ENCODE data around the gene AHCTF1.
"Not testable (repeated sequence)": the region's sequence is repeated elsewhere in the genome, so short reads cannot be mapped to it uniquely, and the experiment has no call there.

Gene AHCTF1

DNA sequence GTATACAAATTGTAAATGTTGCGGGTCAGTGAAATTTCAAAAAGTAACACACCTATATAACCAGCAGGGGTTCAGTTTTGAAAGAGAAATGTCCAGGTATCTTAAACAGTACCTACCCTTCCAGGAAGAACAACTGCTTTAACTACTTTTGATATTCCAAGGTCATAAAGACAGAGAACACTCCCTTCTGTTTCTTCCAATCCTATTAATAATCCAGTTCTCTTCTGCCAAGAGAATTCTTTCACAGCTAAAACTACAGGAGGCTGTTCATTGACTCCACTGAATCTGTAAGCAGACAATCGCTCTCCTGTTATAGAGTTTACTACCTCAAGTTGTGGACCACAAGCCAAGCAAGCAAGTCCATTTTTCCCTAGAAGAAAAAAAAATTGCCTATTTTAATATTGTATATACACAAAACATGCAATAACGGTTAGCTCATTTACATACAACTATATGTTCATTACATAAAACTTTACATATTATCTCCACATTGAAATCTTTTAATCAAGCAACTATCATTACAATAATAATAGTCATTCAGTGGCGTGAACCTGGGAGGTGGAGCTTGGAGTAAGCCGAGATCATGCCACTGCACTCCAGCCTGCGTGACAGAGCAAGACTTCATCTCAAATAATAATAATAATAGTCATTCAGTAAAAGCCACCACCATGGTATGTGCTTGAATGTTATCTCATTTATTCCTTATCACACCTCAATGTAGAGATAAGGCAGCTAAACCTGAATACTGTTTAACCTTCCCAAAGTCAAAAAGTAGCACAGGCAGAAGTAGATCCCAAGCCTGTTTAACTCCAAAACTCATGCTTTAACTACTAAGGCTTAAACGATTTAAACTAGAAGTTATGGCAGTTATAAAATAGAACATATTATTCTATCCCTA is 15.5 kb downstream of the AHCTF1 start:
- DNase-seq (ENCODE audit: low read depth): not testable (repeated sequence)

DNA sequence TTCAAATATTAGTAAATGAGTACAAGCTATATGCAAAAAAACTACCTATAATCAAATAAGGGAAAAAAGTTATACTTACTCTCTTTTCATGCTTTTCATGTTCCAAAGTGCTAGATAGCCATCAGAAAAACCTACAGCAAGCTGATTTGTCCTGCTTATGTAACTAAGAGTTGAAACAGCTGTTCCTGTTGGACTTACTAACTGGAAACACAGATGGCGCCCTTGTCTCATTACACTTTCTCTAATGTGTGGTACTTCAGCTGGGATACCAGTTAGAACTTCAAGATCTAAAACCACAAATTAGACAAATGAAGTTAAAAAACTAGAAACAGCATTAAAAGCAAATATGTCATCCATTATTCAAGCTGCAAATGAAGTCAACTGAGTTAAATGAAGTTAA is 24.3 kb downstream of the AHCTF1 start:
- DNase-seq (ENCODE audit: low read depth): peak; percentile 64

DNA sequence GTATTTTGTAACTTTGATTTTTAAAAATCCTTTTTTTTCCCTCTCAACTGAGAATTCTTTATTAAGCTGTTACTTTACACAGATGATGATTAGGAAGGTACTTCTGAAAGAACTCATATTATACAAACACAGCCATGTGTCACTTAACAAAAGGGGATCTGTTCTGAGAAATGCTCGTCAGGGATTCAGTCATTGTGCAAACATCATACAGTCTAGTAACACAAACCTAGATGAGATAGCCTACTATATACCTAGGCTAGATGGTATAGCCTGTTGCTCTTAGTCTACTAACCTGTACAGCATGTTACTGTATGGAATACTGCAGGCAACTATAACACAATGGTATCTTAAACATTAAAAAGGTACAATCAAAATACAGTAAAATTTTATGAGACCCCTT is 24.9 kb downstream of the AHCTF1 start:
- no peak for DNase-seq (ENCODE audit: low read depth)

DNA sequence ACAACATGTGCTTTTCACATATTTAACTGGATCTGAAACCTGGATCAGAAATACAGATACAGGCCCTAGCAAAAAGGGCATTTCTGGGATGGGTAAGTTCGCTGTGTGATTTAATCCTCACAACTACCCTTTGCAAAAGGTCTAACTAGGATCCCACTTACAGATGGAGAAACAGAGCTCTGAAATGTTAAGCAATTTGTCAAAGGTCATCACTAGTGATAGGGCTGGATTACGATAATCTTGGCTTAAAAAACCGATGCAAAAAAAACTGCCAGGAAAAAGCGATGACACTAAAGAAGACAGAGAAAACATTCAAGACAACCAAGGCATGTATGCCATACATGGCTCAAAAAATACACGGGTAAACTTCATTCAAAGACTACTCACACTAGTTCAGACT is 29.9 kb downstream of the AHCTF1 start:
- DNase-seq (ENCODE audit: low read depth): no peak

DNA sequence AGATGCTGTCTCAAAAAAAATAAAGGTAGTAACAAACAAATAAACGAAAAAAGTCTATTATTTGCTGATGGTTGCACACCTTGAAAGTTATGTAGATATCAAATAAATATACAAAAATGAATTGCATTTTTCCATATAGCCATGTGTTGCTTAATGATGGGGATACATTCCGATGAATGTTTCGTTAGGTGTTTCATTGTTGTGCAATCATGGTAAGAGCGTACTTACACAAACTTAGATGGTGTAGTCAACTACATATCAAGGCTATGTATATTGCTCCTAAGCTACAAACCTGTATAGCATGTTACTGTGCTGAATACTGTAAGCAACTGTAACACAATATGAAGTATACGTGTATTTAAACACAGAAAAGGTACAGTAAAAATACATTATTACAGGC is 34.4 kb downstream of the AHCTF1 start:
- no peak for DNase-seq (ENCODE audit: low read depth)

DNA sequence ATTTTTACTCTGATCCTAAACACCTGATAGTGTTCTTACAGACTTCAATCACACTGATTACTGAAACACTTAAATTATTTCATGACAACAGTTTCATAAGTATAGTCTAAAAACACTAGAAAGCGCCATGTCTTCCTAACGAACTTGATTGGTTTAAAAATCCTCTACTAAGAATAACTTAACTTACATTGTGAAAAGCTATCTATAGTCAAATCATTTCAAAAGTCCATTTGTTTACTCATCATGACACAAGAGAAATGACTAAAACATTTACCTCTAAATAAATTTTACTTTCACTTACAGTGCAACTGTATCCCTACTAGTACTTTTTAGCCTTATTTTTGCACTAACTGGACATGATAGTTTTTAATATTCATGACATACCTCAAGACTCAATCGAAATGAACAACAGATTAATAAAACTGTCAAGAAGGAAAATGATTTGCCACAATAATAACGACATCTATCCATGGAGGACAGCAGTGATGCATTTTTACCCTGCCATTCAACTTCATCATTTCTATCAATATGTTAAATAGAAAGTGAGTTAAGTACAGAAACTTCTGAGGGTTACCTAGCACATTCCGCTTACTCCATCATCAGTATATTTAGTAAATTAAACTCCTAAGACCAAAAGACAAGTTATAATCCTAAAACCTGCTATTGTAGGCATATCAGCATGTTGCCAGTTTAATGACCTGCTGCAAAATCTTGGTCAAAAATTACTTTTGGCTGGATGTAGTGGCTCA is 38.4 kb downstream of the AHCTF1 start:
- no peak for DNase-seq (ENCODE audit: low read depth)

DNA sequence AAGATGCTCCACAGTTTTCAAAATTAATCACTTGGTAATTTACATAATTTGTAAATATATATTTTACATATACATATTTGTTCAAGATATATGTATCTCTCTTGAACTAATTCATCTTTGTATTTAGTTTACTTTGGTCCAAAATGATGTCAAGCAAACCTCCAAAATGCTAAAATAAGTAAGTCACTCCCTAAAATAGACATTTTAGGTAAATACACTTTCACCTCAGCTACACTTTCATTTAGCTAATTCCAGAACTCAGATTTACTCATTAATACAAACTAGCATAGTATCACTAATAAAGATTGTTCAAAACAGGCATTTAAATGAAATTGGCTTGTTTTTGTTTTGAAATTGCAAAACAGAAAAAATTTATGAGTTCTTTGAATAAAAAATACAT is 40.6 kb downstream of the AHCTF1 start:
- DNase-seq (ENCODE audit: low read depth): no peak

DNA sequence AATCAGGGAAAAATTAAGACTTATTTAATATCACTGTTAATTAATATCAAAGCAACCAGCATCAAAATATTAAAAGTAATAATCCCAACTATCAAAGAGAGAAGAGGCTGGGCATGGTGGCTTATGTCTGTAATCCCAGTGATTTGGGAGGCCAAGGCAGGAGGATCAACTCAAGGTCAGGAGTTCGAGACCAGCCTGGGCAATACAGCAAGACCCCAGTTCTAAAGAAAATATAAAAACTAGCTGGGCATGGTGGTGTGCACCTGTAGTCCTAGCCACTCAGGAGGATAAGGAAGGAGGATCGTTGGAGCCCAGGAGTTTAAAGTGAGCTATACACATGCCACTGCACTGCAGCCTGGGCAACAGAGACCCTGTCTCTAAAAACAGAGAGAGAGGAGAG is 43.2 kb downstream of the AHCTF1 start:
- no peak for DNase-seq (ENCODE audit: low read depth)

DNA sequence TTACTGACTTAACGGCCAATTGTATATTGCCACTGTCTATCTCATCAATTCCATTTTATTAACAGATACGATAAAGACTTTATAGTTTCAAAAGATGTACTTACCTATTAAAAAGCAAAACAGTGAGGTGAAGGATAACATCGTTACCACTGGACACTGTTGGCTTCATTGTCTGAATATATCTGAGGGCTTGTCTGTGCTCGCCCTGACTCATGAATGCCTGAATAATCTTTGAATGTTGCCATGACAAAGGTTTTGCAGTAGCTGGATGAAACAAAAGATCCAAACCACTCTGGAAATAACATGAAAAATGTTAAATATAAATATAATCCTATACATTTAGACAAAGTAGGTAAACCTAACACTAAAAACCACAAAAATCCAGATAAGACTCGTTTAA is 46.4 kb downstream of the AHCTF1 start:
- not testable (repeated sequence) for DNase-seq (ENCODE audit: low read depth)

DNA sequence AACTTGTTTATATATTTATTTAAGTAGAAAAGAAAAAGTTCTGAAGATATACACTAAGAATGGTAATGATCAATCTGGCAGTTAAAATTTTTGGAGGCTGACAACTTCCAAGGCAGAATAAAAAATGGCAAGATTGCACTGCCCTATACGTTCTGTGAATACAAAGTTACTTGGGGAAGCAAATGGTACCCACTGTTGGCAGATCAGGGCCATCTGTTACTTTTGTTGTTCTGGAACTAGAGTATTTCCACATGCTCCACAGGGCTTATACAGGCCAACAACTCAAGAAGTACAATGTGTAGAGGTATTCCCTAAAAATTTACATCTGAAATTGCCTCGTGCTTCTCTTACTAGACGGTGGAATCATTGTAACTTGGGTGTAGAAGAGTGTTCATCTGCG is 53.2 kb downstream of the AHCTF1 start:
- DNase-seq (ENCODE audit: low read depth): no peak

DNA sequence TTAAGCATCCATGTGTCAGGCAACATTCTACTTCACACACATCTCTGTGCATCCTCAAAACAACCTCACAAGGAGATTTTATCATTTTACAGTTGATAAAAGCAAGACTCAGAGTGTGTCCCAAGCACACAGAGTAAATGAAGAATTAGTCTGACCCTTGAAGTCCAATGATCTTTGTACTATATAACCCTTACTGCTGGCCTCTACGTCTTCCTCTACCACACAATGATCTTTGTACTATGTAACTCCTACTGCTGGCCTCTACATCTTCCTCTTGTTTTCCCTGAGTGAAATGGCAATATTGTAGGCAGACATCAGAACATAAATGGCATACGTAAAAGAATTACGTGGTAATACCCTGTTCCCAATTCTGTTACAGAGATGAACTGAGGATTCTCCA is 55.3 kb downstream of the AHCTF1 start:
- no peak for DNase-seq (ENCODE audit: low read depth)

DNA sequence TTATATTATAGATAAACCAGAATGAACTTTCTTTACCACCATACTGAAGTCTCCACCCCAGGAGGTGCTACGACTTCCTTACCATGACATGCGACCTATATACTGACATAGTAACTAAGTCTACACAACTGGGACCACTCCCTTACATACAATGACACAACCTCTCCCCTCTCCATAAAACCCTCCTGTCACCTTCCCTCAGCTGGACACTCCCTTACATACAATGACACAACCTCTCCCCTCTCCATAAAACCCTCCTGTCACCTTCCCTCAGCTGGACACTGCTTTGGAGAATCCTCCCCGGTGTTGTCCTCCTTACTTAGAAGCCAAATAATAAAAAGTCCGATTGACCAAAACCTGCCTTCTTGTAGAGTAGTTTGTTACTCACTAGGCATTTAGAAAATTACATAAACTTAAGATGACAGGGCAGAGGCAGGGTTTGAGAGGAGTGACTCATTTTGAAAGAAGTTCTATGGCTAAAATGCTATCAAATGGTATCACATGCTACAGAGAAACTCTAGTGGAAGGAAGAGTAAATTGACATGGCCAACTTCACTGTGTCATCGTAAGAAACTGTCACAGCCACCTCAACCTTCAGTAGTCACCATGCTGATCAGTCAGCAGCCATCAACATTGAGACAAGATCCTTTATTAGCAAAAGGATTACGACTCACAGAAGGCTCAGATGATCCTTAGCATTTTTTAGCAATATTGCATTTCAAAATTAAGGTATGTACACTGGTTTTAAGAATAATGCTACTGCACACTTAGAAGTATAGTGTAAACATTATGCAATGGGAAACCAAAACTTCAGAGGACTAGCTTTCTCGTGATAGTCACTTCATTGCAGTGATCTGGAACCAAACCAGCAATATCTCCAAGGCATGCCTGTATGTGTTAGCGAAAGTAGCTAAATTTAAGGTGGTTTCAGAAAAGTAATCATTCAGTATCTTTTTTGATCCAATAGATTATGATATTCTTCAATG is 56.4 kb downstream of the AHCTF1 start:
- DNase-seq (ENCODE audit: low read depth): peak; percentile 36

DNA sequence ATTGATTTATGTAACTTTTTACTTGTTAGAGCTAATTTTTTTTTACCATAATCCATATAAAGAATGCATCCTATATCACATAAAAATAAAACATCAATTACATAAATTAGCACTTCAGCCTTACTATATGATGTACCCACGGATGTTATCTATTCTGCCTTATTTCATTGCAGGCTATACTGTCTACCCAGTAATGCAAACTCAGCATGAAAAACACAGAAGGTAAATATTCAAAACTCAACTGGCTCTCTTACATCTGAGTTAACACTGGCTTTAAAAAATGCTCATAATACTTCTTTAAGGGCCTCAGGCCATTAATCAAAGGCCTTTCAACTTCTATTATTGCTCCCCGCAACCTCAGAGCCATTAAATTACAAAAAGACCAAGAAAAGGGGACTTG is 65.8 kb downstream of the AHCTF1 start:
- no peak for DNase-seq (ENCODE audit: low read depth)

DNA sequence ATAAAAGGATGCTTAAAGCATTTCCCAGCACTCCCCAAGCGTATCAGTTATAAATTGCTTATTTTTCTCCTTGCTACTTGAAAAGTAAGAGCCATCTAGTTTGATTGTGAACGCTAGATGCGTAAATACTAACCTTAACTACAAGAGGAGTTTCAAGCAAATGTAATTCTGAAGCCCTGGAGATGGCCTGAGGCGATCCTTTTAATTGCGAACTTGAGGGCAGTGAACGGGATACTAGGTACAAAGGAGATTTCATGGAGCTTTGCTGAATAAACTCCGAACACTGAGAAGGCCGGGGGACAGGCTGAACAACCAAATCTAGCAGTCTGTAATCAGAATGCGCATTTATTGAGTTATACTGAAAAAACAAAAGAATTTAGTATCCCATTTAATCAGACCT is 68.0 kb downstream of the AHCTF1 start:
- not testable (repeated sequence) for DNase-seq (ENCODE audit: low read depth)

DNA sequence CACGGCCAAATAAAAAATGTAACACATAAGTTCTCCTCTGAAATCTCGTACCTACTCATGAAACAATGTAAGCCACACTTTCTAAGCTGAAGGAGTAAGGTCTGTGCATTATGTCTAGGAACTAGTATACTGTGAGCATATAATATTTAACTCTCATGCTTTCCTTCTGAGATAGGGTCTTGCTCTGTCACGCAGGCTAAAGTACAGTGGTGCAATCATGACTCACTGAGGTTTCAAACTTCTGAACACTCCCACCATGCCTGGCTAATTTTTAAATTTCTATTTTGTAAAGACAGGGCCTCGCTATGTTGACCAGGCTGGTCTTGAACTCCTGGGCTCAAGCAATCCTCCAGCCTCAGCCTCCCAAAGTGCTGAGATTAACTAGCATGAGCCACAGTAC is 71.3 kb downstream of the AHCTF1 start:
- DNase-seq (ENCODE audit: low read depth): no peak

DNA sequence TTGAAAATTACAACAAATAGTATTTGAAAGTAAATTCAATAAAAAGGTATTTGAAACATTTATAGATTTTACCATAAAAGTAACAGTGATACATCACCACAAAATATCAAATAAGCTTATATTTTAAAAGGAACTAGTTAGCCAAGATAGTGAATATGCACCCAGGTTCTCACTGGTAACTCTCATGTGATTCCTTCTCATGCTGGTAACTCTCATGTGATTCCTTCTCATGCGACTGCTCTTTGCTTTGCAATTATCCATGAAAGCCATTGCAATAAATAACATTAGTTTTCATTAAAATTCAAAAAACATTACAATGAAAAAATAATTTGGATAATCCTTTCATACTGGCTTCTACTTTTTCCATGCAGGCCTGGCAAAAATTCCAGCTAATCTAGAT is 75.4 kb downstream of the AHCTF1 start:
- DNase-seq (ENCODE audit: low read depth): no peak

DNA sequence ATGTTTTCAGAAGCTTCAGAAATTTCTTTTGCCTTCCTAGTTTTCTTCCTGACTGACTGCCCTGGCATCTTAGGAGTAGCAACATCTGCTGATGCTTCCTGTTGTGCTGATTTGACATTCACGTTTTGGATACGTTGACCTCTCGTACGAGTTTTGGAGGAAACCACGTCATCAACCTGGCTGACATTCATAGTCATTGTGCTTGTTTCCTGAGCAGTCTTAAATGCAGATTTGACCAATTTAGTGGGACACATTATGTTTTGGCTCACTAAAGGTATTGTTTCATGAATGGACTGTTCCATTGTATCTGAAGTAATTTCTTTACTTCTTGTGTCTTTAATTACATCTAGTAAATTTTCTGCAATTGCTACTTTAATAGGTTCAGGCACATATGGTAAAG is 81.1 kb downstream of the AHCTF1 start:
- not testable (repeated sequence) for DNase-seq (ENCODE audit: low read depth)

DNA sequence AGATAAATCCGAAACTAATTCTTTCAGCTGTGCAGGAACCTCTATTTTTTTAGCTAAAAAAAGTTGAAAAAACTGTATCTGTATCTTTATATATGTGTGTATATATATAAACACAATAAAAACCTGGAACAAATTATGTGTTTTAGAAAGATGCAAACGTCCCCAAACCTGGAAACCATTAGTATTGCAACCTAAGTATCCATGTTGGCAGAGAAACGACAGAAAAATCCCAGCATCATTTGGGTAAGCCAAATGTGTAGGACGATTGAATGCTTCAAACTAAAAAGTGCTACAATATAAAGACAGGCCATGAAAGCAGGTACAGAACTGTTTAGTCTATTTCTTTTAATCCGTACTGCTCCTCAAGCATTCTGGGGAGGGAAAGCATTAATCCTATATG is 87.9 kb downstream of the AHCTF1 start:
- DNase-seq (ENCODE audit: low read depth): peak; percentile 25

DNA sequence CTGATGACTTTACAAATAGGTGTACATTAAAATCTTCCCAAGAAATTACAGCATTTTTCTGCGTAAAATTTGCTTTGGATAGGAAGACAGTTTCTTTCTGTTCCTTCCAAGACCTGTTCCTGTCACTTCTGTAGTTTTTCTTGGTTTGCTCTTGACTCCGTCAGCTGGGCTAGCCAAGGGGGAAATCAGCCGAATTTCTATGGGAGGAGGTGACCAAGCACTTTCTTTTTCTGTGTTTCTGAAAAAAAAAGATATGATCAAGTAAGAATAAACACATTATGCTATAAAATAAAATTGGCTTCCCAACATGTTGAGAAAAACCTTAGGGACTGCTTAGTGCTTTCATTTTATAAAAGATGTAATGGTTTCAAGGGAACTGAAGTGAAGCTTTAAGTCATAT is 91.0 kb downstream of the AHCTF1 start:
- DNase-seq (ENCODE audit: low read depth): not testable (repeated sequence)

DNA sequence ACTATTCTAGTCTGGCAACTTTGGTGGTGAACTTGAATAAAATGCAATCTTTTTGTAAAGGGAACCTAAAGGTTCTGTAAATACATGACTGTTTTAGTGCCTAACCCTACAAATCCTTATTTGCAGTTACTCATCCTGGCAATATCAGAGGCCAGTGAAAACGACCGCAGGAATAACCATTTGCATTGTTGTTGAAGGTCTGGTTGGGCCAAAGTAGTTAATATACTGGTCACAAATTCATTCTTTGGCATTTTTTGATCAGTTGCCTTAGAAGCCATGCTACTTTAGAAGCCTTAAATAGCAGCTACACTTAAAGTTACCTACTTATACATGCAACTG is 93.7 kb downstream of the AHCTF1 start:
- no peak for DNase-seq (ENCODE audit: low read depth)

DNA sequence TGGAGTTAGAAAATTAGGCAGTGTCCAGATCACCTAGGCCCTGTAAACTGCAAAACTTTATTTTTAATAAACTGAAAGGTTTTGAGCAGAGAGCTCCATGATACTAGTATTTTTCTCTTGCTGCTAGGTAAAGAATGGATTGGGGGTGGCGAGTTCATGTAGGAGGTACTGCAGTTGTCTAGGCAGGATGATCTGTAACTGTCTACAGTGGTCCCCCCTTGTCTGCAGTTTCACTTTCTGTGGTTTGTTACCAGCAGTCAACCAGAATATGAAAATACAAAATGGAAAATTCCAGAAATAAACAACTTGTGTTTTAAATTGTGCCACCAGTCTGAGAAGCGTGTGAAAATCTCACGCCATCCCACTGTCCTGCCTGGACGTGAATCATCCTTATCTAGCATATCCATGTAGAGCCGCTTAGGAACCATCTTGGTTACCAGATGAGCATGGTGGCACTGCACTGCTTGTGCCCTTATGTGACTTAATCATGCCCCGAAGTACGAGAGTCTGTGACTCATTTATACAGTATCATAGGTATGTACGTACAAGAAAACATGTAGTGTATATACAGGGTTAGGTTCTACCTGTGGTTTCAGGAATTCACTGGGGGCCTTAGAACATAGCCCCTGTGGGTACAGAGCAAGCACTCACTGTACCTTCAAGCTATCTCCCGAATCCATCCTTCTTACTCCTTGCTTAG is 94.2 kb downstream of the AHCTF1 start:
- DNase-seq (ENCODE audit: low read depth): no peak

Measured in fibroblast of gingiva (primary cell).